ENCODE results near the gene PCDHA10.
"Not testable (repeated sequence)": the region's sequence is repeated elsewhere in the genome, so short reads cannot be mapped to it uniquely, and the experiment has no call there.

Gene PCDHA10

GRCh38 chr5:140855772-140856674, at the start of gene PCDHA10:
PCDHA10 (plus strand) TSS chr5:140855897; CDS start chr5:140856049, 152 bp downstream.
- DNase-seq (ENCODE audit: low read depth): no peak

GRCh38 chr5:140806834-140807775, 48.6 kb upstream of the PCDHA10 start, which contains the start of gene PCDHA4:
PCDHA4 (plus strand) TSS chr5:140807068.
- peak; percentile 3 for DNase-seq (ENCODE audit: low read depth)

- not testable (repeated sequence) for DNase-seq (ENCODE audit: low read depth)
These were observed 47.3 kb upstream of the PCDHA10 start for GRCh38 chr5:140808241-140808888.

- no peak for DNase-seq (ENCODE audit: low read depth)
These were observed 46.8 kb upstream of the PCDHA10 start for GRCh38 chr5:140808889-140809291.

GRCh38 chr5:140821375-140822280, 34.1 kb upstream of the PCDHA10 start, which contains the start of gene PCDHA5:
PCDHA5 (plus strand) TSS chr5:140821613.
- peak; percentile 7 for DNase-seq (ENCODE audit: low read depth)

GRCh38 chr5:140822281-140822629, 33.4 kb upstream of the PCDHA10 start:
- no peak for DNase-seq (ENCODE audit: low read depth)

GRCh38 chr5:140822969-140823368, 32.7 kb upstream of the PCDHA10 start:
- not testable (repeated sequence) for DNase-seq (ENCODE audit: low read depth)

- no peak for DNase-seq (ENCODE audit: low read depth)
These were observed 32.2 kb upstream of the PCDHA10 start for GRCh38 chr5:140823475-140823874.

- peak; percentile 6 for DNase-seq (ENCODE audit: low read depth)
These were observed 27.9 kb upstream of the PCDHA10 start, which contains the start of gene PCDHA6 for GRCh38 chr5:140827704-140828361. PCDHA6 (plus strand) TSS chr5:140827960; CDS start chr5:140828092, 132 bp downstream.

GRCh38 chr5:140828362-140828737, 27.3 kb upstream of the PCDHA10 start:
- no peak for DNase-seq (ENCODE audit: low read depth)

- DNase-seq (ENCODE audit: low read depth): not testable (repeated sequence)
These were observed 25.9 kb upstream of the PCDHA10 start for GRCh38 chr5:140829511-140830501.

- peak; percentile 12 for DNase-seq (ENCODE audit: low read depth)
These were observed 21.7 kb upstream of the PCDHA10 start, which contains the start of gene PCDHA7 for GRCh38 chr5:140833993-140834392. PCDHA7 (plus strand) TSS chr5:140834269; CDS start chr5:140834384, 115 bp downstream.

- DNase-seq (ENCODE audit: low read depth): not testable (repeated sequence)
These were observed 21.2 kb upstream of the PCDHA10 start for GRCh38 chr5:140834439-140835008.

- no peak for DNase-seq (ENCODE audit: low read depth)
These were observed 19.8 kb upstream of the PCDHA10 start for GRCh38 chr5:140835622-140836510.

- peak; percentile 5 for DNase-seq (ENCODE audit: low read depth)
These were observed 14.4 kb upstream of the PCDHA10 start, which contains the start of gene PCDHA8 for GRCh38 chr5:140840978-140841962. PCDHA8 (plus strand) TSS chr5:140841187; CDS start chr5:140841322, 135 bp downstream.
